UCSD-AML1 (cell line): ENCODE data around the gene MGAT5B.

Source experiments
- DNase-seq: peaks from one replicate; lab custom pipeline; 2025; ENCODE audit not compliant: unreplicated experiment; lab: John Stamatoyannopoulos, UW

The MGAT5B gene

GRCh38 chr17:76902476-76902875 is 34.3 kb downstream of the MGAT5B start:
- no peak for DNase-seq

GRCh38 chr17:76903631-76904030 is 35.4 kb downstream of the MGAT5B start:
- no peak for DNase-seq

DNA sequence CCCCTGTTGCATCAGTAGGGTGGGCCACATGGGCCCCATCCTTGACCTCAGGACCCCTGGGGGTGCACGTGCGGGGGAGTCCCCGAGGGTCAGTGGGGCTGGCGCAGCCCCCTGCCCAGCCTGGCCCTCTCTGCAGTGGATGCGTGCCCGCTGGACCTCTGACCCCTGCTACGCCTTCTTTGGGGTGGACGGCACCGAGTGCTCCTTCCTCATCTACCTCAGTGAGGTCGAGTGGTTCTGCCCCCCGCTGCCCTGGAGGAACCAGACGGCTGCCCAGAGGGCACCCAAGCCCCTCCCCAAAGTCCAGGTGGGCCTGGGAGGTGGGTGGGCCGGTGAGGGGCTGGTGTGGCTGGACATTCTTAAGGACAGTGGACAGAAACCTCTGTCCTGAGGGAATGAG is 35.9 kb downstream of the MGAT5B start:
- DNase-seq, result no peak

DNA sequence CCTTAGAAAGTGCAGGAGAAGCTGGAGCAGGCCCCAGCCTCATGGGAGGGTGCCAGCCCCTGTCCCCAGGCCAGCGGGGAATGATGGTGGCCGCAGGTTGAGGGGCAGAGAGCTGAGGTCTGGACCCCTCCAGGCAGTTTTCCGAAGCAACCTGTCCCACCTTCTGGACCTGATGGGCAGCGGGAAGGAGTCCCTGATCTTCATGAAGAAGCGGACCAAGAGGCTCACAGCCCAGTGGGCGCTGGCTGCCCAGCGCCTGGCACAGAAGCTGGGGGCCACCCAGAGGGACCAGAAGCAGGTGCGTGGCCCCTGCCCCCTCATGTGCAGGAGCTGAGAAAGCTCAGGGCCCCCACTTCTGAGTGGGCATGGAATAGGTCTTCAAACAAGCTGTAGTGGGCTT is 36.8 kb downstream of the MGAT5B start:
- no peak for DNase-seq

DNA sequence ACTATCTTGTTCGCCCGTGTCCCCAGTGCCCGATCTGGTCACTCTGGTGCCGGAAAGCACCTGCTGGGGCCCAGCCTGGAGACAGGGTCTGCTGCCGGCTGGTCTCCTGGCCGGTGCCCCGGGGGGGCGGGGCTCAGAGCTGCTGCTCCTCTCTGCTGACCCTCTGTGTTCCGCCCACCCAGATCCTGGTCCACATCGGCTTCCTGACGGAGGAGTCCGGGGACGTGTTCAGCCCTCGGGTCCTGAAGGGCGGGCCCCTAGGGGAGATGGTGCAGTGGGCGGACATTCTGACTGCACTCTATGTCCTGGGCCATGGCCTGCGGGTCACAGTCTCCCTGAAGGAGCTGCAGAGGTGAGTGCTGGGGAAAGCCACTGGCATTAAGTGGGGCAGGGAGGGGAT is 37.6 kb downstream of the MGAT5B start:
- no peak for DNase-seq

- no peak for DNase-seq
These were observed 38.3 kb downstream of the MGAT5B start for GRCh38 chr17:76906463-76906862.

- no peak for DNase-seq
These were observed 39.1 kb downstream of the MGAT5B start for GRCh38 chr17:76907352-76907751.

- peak; percentile 48 for DNase-seq
These were observed 42.0 kb downstream of the MGAT5B start for GRCh38 chr17:76909971-76910760.

DNA sequence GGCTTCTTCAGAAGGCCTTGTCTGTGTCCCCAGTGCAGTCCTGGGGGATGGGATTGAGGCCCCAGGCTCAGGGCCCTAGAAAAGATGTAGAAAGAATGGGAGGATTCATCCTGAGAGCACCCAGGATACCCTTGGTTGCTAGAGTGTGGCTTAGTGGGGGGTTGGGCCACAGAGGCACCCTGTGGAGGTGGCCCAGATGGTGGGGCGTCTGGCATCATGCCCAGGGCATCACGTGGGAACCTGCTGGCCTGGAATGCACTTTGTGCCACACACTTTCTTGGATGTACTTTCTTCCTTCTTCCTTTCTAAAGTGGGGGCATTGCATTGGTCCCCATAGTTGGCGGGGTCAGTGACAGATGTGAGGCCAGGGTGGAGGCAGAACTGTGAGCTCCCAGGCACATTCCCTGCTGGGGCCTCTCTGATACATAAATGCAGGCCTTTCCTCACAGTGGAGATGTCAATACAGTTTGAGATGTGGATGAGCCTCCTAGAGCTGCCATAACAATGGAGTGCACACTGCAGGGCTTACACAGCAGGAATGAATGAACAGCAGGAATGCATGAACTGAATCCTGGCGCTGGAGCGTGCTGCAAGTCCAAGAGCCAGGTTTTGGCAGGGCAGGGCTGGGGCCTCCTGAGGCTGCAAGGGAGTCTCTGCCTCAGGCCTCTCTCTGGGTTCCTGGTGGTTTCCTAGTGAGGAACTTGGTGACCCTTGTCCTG is 43.3 kb downstream of the MGAT5B start:
- no peak for DNase-seq

DNA sequence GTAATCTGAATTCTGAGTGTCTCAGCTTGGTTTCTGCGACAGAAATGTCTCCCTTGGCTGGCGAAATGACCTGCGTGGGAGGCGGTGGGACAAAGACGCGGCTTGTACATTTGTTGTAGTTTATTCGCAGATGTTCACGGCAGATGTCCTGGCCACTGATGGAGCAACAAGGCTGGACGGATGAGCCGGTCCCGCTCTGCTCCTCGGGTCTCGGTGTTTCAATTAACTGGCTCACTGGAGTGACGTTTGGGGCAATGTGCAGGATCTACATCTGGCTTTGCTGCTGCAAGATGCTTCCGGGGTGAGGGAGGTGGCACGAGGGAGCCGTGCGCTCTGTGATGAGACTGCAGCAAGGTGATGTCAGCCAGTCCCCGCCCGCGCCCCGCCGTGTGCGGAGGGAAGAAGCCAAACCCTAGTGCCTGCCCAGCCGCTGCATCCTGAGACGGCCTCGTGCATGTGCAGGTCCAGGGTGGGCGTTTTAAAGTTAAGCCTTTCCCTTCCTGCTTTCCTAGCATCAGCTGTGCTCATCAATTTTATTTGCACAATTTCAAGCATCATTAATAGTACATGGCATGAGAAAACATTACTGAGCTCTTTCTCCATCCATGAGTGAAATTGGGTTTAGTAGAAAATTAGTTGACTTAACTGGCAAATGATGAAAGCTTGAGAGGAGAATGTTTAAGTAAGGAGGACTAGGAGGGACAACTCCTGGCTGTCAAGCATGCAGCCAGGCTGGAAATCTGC is 44.4 kb downstream of the MGAT5B start:
- DNase-seq, result no peak

DNA sequence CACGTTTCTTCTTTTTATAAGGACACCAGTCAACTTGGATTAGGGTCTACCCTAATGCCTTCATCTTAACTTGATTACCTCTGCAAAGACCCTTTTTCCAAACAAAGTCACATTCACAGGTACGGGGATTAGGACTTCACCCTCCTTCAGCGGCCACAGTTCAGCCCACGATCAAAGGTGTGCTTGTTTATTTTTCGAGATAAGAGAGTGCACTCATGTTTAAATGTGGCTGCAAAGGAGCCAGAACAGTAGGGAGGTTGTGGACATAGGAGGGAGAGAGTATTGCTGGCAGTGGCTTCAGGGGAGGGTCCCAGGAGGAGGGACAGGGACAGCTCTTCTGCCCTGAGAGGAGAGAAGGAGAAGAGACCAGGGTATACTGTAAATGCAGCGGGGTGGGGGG is 46.7 kb downstream of the MGAT5B start:
- DNase-seq, result no peak

DNA sequence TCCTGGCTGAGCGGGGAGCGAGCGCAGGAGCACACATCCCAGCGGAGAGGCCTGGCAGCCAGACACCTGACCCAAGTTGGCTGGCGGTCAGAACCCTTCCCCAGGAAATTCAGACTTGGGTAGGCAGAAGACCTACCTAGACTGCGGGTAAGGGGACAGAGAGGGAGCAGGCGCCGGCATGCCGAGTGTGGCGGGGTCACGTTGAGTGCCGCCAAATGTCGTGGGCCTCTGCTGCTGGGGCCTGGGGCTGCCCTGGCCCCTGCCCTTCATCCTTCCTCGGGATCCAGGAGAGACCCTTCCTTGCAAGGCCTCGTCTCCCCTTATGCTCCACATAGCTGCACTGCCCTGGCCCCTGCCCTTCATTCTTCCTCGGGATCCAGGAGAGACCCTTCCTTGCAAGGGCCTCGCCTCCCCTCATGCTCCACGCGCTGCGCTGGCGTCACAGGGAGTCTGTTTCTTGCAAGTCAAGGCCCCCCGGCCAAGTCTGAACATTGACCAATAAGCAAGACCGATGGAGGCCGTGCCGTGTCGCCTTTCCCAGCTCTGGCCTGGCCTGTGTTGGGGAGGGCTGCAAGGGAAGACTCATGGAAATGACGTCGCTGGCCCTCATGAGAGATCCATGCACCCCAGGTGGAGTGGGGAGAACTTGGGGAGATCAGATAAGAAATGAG is 47.8 kb downstream of the MGAT5B start:
- no peak for DNase-seq

- DNase-seq, result peak; percentile 33
These were observed 49.6 kb downstream of the MGAT5B start for GRCh38 chr17:76917829-76918228.

DNA sequence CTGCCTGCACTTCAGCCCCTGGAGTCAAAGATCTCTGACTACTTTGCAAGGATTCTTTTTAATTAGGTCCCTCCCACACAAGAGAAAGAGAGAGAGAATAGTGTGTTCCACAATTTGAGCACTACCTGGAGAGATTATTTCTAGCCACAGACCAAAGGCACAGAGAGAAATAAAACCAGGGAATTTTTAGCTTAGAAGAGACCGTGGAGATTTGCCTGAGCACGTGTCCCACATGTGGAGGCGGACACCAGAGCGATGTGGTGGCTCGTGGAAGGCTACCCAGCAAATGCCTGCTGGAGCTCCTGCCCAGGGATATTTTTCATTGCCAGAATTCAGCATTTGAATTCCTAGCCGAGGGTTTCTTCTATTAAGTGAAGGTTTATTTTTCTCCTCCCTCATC is 50.6 kb downstream of the MGAT5B start:
- DNase-seq, result no peak

GRCh38 chr17:76920364-76921139 is 52.3 kb downstream of the MGAT5B start:
- DNase-seq, result no peak

DNA sequence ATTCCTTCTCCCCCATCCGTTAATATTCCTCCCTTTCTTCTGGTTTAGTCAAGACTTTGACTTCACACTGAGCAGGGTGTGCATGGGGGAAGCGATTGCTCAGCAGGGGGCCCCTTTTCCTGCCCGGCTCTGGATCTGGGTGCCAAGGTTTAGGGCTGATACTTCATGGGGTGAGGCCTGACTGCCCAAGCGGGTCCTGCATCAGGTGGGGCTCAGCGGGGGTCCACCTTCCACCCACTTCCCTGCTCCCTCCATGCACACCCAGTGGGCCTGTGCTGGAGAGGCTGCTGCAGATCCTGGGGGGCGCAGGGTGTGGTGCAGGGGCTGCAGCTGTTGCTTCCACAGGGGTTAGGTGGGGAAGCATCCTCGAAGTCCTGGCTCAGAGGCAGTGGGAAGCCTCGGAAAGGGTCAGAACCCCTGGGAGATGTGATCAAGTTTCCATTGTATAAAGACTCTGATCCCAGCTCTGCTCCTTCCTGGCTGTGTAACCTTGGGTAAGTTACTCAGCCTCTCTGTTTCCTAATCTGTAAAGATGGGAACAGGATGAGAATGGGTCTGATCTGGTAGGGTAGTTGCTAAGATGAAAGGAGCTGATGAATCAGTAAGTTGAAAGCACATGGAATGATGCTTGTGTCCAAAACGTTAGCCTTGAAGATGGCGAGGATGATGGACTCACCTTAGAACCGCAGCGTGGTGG is 53.3 kb downstream of the MGAT5B start:
- no peak for DNase-seq

DNA sequence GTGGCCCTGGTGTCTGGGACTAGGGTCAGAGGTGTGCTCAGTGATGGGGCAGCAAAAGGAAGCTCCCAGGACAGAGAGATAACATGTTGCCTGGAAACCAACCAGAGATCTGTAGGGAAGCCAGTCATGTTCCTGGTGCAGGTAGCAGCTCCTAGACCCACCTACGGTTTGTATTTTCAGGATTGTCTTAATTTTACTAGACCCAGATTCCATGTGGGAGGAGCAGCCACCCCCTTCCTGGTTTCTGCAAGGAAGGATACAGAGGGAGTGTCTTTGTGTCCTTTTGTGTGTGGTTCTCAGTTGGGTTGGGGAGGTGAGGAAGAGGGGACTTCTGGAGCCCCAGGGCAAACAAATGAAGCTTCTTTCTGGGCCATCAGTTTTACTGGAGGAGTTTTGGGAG is 53.9 kb downstream of the MGAT5B start:
- no peak for DNase-seq

DNA sequence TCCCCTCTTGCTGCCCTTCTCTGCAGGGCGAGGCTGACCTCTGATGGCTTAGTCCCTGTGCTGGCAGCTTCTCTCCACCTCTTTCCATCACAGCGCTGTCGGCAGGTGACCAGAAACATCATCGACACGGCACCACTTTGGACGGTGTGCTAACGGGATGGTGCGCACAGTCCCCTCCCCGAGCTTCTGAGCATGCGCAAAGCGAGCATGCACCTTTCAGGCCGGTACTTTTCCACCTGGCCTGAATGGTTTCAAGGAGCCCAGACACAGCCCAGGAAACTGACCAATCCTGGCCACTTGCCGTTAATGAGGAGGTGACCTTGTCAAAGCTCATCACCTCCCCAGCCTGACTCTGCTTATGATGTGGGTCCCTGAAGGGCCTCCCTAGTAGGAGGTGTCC is 54.8 kb downstream of the MGAT5B start:
- no peak for DNase-seq

DNA sequence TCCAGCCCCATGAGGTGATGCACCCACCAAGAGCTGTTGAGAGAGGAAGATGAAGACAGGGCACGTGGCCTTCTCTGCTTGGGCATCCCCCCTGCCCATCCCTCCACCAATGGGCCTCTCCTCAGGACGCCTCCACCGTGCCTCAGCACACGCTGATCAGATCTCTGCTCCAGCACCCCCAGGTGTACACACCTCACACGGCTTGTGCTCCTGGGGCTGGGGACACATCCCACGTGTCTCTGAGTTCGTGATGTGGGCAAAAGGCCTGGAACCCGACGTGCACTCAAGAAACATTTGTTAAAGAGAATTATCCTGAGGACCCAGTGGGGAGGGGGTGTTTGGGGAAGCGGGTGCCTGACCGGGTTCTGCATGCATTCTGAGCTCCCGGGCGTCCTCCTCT is 55.3 kb downstream of the MGAT5B start:
- DNase-seq, result no peak
